ENCODE results near the gene PLAGL2. TPM values are rescaled to one million over a fixed set of nuclear protein-coding genes. Genes with fewer than 3 reads are reported as not detected.
A peak's percentile ranks its signal among the peaks of the same experiment; 100 is the strongest.
"Not testable (repeated sequence)": the region's sequence is repeated elsewhere in the genome, so short reads cannot be mapped to it uniquely, and the experiment has no call there.

PLAGL2 gene
- total RNA-seq, 1 experiment from 2014 or later = 44.4 TPM

DNA sequence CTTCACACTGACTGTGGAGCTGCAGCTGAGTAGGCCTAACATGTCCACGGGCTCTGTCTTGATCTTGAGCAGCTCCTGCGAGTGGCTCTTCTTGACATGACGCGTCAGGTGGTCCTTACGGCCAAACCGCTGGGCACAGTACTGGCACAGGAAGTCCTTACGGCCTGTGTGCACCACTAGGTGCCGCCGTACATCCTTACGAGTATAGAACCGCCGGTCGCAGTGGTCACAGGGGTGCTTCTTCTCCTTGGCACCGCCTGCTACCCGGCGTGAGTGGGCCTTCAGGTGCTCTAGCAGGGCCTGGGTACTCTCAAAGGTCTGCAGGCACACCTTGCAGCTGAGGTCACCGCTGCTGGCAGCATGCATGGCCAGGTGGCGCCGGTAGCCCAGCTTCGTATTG, 10.4 kb downstream of the PLAGL2 start:
- not testable (repeated sequence) for H4K20me1 ChIP-seq (ENCODE audit: control insufficient read depth, insufficient read depth, insufficient read length)

DNA sequence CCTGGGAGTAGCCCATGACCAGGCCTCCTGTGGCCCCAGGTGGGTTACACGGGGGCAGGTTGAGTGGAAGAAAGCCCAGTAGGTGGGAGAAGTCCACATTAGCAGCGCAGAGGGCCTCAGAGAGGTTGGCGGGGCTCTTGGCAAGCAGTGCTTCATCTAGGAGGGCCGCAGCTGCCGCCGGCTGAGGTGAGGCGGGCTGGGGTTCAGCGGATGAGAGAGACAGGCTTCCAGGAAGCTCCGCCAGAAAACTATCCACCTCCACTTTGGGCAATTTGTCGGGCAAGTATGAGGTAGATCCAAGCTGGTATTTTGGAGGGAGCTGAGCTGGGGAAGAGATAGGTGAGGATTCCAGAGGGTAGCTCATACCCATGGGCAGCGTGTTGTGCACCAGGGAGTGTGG, 10.9 kb downstream of the PLAGL2 start:
- not testable (repeated sequence) for H3K4me3 Mint-ChIP-seq; H2BK12ac ChIP-seq (ENCODE audit: insufficient read length, low read depth, low read length); H2BK5ac ChIP-seq (ENCODE audit: insufficient read length, low read length); H3K14ac ChIP-seq (ENCODE audit: insufficient read depth, low read length); DNase-seq; H3K4me2 ChIP-seq (ENCODE audit: insufficient read depth, insufficient read length, low read length); H4K5ac ChIP-seq (ENCODE audit: insufficient read length, low read depth, low read length); H3K79me1 ChIP-seq (ENCODE audit: insufficient read depth, low read depth, low read length, poor library complexity, severe bottlenecking); H4K91ac ChIP-seq (ENCODE audit: insufficient read length, low read depth, low read length); H3T11ph ChIP-seq (ENCODE audit: low read length); H3K27ac Mint-ChIP-seq; H3K27me3 Mint-ChIP-seq (ENCODE audit: low read depth); H3K56ac ChIP-seq (ENCODE audit: insufficient read length, low read depth, low read length); H3K27me3 ChIP-seq (ENCODE audit: insufficient read depth, low read length); H2BK15ac ChIP-seq (ENCODE audit: low read depth, low read length); H3K23ac ChIP-seq (ENCODE audit: insufficient read length, low read depth, low read length); H2AK5ac ChIP-seq (ENCODE audit: insufficient read length, low read length); H4K8ac ChIP-seq (replicated peaks; ENCODE audit: insufficient read length, low read depth, low read length); H3K9me3 ChIP-seq (ENCODE audit: control insufficient read depth, low read depth, low read length); H3K4me1 Mint-ChIP-seq; H3K4ac ChIP-seq (ENCODE audit: low read depth, low read length); H4K20me1 ChIP-seq (ENCODE audit: control insufficient read depth, insufficient read depth, insufficient read length); H3K4me1 ChIP-seq (ENCODE audit: insufficient read depth, low read length); H2BK20ac ChIP-seq (ENCODE audit: low read depth, low read length, poor library complexity, severe bottlenecking); H2AFZ ChIP-seq (ENCODE audit: low read length); H2BK120ac ChIP-seq (ENCODE audit: low read depth, low read length, poor library complexity, severe bottlenecking); H3K79me2 ChIP-seq (ENCODE audit: insufficient read depth, low read length); H3K23me2 ChIP-seq (ENCODE audit: insufficient read length, low read depth, low read length, poor library complexity, severe bottlenecking); H3K27ac ChIP-seq (ENCODE audit: insufficient read length, low read depth, low read length); H3K9me3 Mint-ChIP-seq; H3K18ac ChIP-seq (ENCODE audit: insufficient read length, low read depth, low read length); H3K9ac ChIP-seq (ENCODE audit: extremely low read depth, insufficient read length, low read length)
- peaks cover 42 to 89% (median 64%) of the 10 kb centered on the region in 3 experiments for H3K36me3 Mint-ChIP-seq (ENCODE audit: insufficient read depth in 1 of 3, low read depth in 3 of 3)
- no CpG with 5 or more reads among the region's 11 CpGs for WGBS (ENCODE audit: extremely low coverage, insufficient read length, low lambda C conversion rate)

More for the DNA sequence above, 10.4 kb downstream of the PLAGL2 start:
- not testable (repeated sequence) for H2AK5ac ChIP-seq (ENCODE audit: insufficient read length, low read length); H2BK5ac ChIP-seq (ENCODE audit: insufficient read length, low read length); H2BK12ac ChIP-seq (ENCODE audit: insufficient read length, low read depth, low read length); H4K8ac ChIP-seq (replicated peaks; ENCODE audit: insufficient read length, low read depth, low read length); H3K56ac ChIP-seq (ENCODE audit: insufficient read length, low read depth, low read length); H4K5ac ChIP-seq (ENCODE audit: insufficient read length, low read depth, low read length); H3K79me2 ChIP-seq (ENCODE audit: insufficient read depth, low read length); H2BK20ac ChIP-seq (ENCODE audit: low read depth, low read length, poor library complexity, severe bottlenecking); H3K9ac ChIP-seq (ENCODE audit: extremely low read depth, insufficient read length, low read length); H3K18ac ChIP-seq (ENCODE audit: insufficient read length, low read depth, low read length); H3K14ac ChIP-seq (ENCODE audit: insufficient read depth, low read length); H3K4me2 ChIP-seq (ENCODE audit: insufficient read depth, insufficient read length, low read length); H3K9me3 ChIP-seq (ENCODE audit: control insufficient read depth, low read depth, low read length); H3K27ac ChIP-seq (ENCODE audit: insufficient read length, low read depth, low read length); H3K9me3 Mint-ChIP-seq; H3K4ac ChIP-seq (ENCODE audit: low read depth, low read length); H4K91ac ChIP-seq (ENCODE audit: insufficient read length, low read depth, low read length); H3K27ac Mint-ChIP-seq; H3K23ac ChIP-seq (ENCODE audit: insufficient read length, low read depth, low read length); H2BK120ac ChIP-seq (ENCODE audit: low read depth, low read length, poor library complexity, severe bottlenecking); H3K4me1 ChIP-seq (ENCODE audit: insufficient read depth, low read length); H3K4me1 Mint-ChIP-seq; DNase-seq; H2BK15ac ChIP-seq (ENCODE audit: low read depth, low read length); H3K27me3 Mint-ChIP-seq (ENCODE audit: low read depth); H3K27me3 ChIP-seq (ENCODE audit: insufficient read depth, low read length); H3K23me2 ChIP-seq (ENCODE audit: insufficient read length, low read depth, low read length, poor library complexity, severe bottlenecking); H3K79me1 ChIP-seq (ENCODE audit: insufficient read depth, low read depth, low read length, poor library complexity, severe bottlenecking); H2AFZ ChIP-seq (ENCODE audit: low read length); H3T11ph ChIP-seq (ENCODE audit: low read length)
- WGBS (ENCODE audit: extremely low coverage, insufficient read length, low lambda C conversion rate) = no CpG with 5 or more reads among the region's 20 CpGs
- peak overlapping the region in 1 of 2 experiments; percentile 42; a peak in 1 of 5 replicates for H3K4me3 Mint-ChIP-seq
- H3K36me3 Mint-ChIP-seq (ENCODE audit: insufficient read depth in 1 of 3, low read depth in 3 of 3) = peaks cover 46 to 90% (median 70%) of the 10 kb centered on the region in 3 experiments
- TF ChIP-seq, protein P1, sequence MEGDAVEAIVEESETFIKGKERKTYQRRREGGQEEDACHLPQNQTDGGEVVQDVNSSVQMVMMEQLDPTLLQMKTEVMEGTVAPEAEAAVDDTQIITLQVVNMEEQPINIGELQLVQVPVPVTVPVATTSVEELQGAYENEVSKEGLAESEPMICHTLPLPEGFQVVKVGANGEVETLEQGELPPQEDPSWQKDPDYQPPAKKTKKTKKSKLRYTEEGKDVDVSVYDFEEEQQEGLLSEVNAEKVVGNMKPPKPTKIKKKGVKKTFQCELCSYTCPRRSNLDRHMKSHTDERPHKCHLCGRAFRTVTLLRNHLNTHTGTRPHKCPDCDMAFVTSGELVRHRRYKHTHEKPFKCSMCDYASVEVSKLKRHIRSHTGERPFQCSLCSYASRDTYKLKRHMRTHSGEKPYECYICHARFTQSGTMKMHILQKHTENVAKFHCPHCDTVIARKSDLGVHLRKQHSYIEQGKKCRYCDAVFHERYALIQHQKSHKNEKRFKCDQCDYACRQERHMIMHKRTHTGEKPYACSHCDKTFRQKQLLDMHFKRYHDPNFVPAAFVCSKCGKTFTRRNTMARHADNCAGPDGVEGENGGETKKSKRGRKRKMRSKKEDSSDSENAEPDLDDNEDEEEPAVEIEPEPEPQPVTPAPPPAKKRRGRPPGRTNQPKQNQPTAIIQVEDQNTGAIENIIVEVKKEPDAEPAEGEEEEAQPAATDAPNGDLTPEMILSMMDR (conservative IDR thresholded peaks at IDR 0.05) = peak; percentile 45; the same call in 2 of the 3 replicates

All from H9 (cell line).